CD14-positive monocyte (primary cell): ENCODE data around the gene ANO7. TPM values are rescaled to one million over a fixed set of nuclear protein-coding genes. Genes with fewer than 3 reads are reported as not detected.

ENCODE experiments used
- DNase-seq, 3 donors: peaks; one replicate each; pipeline ENCODE4 v3.0.0-alpha.2; 2011 to 2022
- H2AFZ ChIP-seq: 2 replicates; pipeline ENCODE4 v1.6.0; 2012; ENCODE audit warnings: mild to moderate bottlenecking, low read depth, low read length, inconsistent platforms; ENCODE audit not compliant: insufficient read depth, poor library complexity, severe bottlenecking
- H3K27ac ChIP-seq, 2 donors: 1 replicate in 1 of 2; 2 replicates in 1 of 2; pipeline ENCODE4 v1.5.1; 2012 to 2013; ENCODE audit warnings: low read length in 2 of 2, control low read depth in 1 of 2, inconsistent platforms in 1 of 2, low read depth in 1 of 2, mild to moderate bottlenecking in 1 of 2
- H3K27me3 ChIP-seq, 2 donors: one replicate each; pipeline versions ENCODE4 v1.6.0 to v1.6.1; 2011 to 2013; ENCODE audit warnings: low read length in 2 of 2; ENCODE audit not compliant: control insufficient read depth in 2 of 2, insufficient read depth in 2 of 2
- H3K36me3 ChIP-seq, 2 donors: replicated peaks in 1 of 2; 1 replicate in 1 of 2; 2 replicates in 1 of 2; pipeline versions ENCODE4 v1.5.1 to v1.6.1; 2012 to 2013; ENCODE audit warnings: low read length in 2 of 2, control low read depth in 1 of 2, inconsistent platforms in 1 of 2, mild to moderate bottlenecking in 1 of 2; ENCODE audit not compliant: insufficient read depth in 2 of 2, control insufficient read depth in 1 of 2
- H3K4me1 ChIP-seq, 2 donors: 1 replicate in 1 of 2; 2 replicates in 1 of 2; pipeline versions ENCODE4 v1.5.1 to v1.6.1; 2012 to 2013; ENCODE audit warnings: low read length in 2 of 2, control low read depth in 1 of 2, inconsistent platforms in 1 of 2, mild to moderate bottlenecking in 1 of 2, moderate library complexity in 1 of 2; ENCODE audit not compliant: insufficient read depth in 2 of 2, control insufficient read depth in 1 of 2
- H3K4me2 ChIP-seq: replicated peaks from 2 replicates; pipeline ENCODE3; 2012; ENCODE audit warnings: low read length, moderate library complexity, mild to moderate bottlenecking; ENCODE audit not compliant: poor library complexity, severe bottlenecking; ENCODE audit errors: extremely low read depth
- H3K4me3 ChIP-seq, 3 experiments: fragments of 200-600 bp in 1 of 3; sonication (generic) in 1 of 3; replicated peaks in 1 of 3; 1 replicate in 2 of 3; 2 replicates in 1 of 3; pipeline ENCODE4 v1.5.1; 2011 to 2013; ENCODE audit warnings: low read length in 3 of 3, mild to moderate bottlenecking in 3 of 3, control low read depth in 2 of 3, low read depth in 2 of 3, inconsistent platforms in 1 of 3, moderate library complexity in 1 of 3
- H3K79me2 ChIP-seq: 2 replicates; pipeline ENCODE4 v1.6.0; 2012; ENCODE audit warnings: mild to moderate bottlenecking, control low read depth, inconsistent platforms, low read length, moderate library complexity; ENCODE audit not compliant: insufficient read depth
- H3K9ac ChIP-seq: 2 replicates; pipeline ENCODE4 v1.6.0; 2017; ENCODE audit warnings: low read length, mild to moderate bottlenecking; ENCODE audit not compliant: insufficient read depth, poor library complexity, severe bottlenecking
- H3K9me3 ChIP-seq, 2 donors: replicated peaks in 1 of 2; 1 replicate in 1 of 2; 2 replicates in 1 of 2; pipeline versions ENCODE4 v1.5.1 to v1.6.1; 2012 to 2013; ENCODE audit warnings: low read length in 2 of 2, control low read depth in 1 of 2; ENCODE audit not compliant: control insufficient read depth in 1 of 2, insufficient read depth in 1 of 2
- H4K20me1 ChIP-seq: 2 replicates; pipeline ENCODE4 v1.6.0; 2012; ENCODE audit warnings: mild to moderate bottlenecking, low read length, control low read depth, moderate library complexity; ENCODE audit not compliant: insufficient read depth
- H3K27ac Mint-ChIP-seq, 7 donors: one replicate each; pipeline ENCODE4 v1.8.0; 2020; ENCODE audit warnings: mild to moderate bottlenecking in 7 of 7, mixed read lengths in 7 of 7, moderate library complexity in 6 of 7, inconsistent platforms in 2 of 7
- H3K27me3 Mint-ChIP-seq, 3 donors: one replicate each; pipeline ENCODE4 v1.8.0; 2021 to 2022; ENCODE audit warnings: low read depth in 3 of 3, mild to moderate bottlenecking in 3 of 3, mixed read lengths in 3 of 3, moderate library complexity in 3 of 3, inconsistent platforms in 1 of 3
- H3K36me3 Mint-ChIP-seq, 2 donors: one replicate each; pipeline ENCODE4 v1.8.0; 2020; ENCODE audit warnings: mixed read lengths in 2 of 2, inconsistent platforms in 1 of 2, mild to moderate bottlenecking in 1 of 2
- H3K4me1 Mint-ChIP-seq: one replicate; pipeline ENCODE4 v1.8.0; 2020; ENCODE audit warnings: mild to moderate bottlenecking, mixed read lengths
- H3K4me3 Mint-ChIP-seq, 2 donors: one replicate each; pipeline ENCODE4 v1.8.0; 2020; ENCODE audit warnings: mild to moderate bottlenecking in 2 of 2, mixed read lengths in 2 of 2, moderate library complexity in 1 of 2
- H3K9me3 Mint-ChIP-seq, 7 donors: one replicate each; pipeline ENCODE4 v1.8.0; 2020 to 2022; ENCODE audit warnings: mixed read lengths in 7 of 7, mild to moderate bottlenecking in 6 of 7, moderate library complexity in 6 of 7, inconsistent platforms in 2 of 7
- WGBS: methylation state at CpG from one replicate; pipeline ENCODE4 v1.1.5; 2013; ENCODE audit warnings: missing lambda C conversion rate; ENCODE audit not compliant: insufficient coverage; 5-methylcytosine and 5-hydroxymethylcytosine counted together
- intact Hi-C, 2 donors: fragments of 100-400 bp; cut with micrococcal nuclease; formaldehyde crosslinking; loops; one replicate each; pipeline versions ENCODE4 v1.15.0 to v1.15.1; 2023
- polyA plus RNA-seq, 3 donors: library from polyadenylated mRNA; depleted of rRNA in 1 of 3; unstranded in 2 of 3; stranded (reverse) in 1 of 3; fragments of 300-500 nt in 2 of 3; fragments of >200 nt in 1 of 3; fragmentation: Illumina TruSeq in 2 of 3; gene quantifications; 1 replicate in 2 of 3; 2 replicates in 1 of 3; pipeline ENCODE4 v1.2.3, GENCODE V29; 2012 to 2021
- TF ChIP-seq, protein P1 (sequence below): fragments of 200-600 bp; IDR thresholded peaks from one replicate; pipeline ENCODE4 v1.8.0; 2022; ENCODE audit warnings: antibody characterized with exemption, mild to moderate bottlenecking

The ANO7 gene
- polyA plus RNA-seq, 3 donors, result 0.03 TPM; not detected in 2

DNA sequence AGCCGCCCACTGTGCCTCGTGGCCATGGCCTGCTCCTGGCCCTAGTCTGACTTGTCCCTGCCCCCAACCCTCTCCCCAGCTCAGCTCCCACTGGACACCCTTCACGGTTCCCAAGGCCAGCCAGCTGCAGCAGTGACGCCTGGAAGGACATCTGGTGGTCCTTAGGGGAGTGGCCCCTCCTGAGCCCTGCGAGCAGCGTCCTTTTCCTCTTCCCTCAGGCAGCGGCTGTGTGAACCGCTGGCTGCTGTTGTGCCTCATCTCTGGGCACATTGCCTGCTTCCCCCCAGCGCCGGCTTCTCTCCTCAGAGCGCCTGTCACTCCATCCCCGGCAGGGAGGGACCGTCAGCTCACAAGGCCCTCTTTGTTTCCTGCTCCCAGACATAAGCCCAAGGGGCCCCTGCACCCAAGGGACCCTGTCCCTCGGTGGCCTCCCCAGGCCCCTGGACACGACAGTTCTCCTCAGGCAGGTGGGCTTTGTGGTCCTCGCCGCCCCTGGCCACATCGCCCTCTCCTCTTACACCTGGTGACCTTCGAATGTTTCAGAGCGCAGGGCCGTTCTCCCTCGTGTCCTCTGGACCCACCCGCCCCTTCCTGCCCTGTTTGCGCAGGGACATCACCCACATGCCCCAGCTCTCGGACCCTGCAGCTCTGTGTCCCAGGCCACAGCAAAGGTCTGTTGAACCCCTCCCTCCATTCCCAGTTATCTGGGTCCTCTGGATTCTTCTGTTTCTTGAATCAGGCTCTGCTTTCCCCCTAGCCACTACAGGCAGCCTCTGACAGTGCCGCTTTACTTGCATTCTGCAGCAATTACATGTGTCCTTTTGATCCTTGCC lies 35.8 kb downstream of the ANO7 start:
- WGBS, result 58% methylated on average over 20 of the region's 26 CpGs
- Histone ChIP-seq H3K9me3 (no peaks in the 10 kb centered on the region), H3K36me3 (peaks cover 36 to 38% of the 10 kb centered on the region in 2 donors), H4K20me1 (no peaks in the 10 kb centered on the region), H3K4me2 (no peak overlapping the region), H3K27me3 (peaks cover under 1 to 8% of the 10 kb centered on the region in 2 donors), H3K4me1 (no peaks in the 10 kb centered on the region), H3K79me2 (no peaks in the 10 kb centered on the region), H3K27ac (no peak overlapping the region), H3K9ac (no peak overlapping the region), H2AFZ (no peak overlapping the region), H3K4me3 (no peak overlapping the region)
- DNase-seq, result no peak
- TF ChIP-seq, protein P1, sequence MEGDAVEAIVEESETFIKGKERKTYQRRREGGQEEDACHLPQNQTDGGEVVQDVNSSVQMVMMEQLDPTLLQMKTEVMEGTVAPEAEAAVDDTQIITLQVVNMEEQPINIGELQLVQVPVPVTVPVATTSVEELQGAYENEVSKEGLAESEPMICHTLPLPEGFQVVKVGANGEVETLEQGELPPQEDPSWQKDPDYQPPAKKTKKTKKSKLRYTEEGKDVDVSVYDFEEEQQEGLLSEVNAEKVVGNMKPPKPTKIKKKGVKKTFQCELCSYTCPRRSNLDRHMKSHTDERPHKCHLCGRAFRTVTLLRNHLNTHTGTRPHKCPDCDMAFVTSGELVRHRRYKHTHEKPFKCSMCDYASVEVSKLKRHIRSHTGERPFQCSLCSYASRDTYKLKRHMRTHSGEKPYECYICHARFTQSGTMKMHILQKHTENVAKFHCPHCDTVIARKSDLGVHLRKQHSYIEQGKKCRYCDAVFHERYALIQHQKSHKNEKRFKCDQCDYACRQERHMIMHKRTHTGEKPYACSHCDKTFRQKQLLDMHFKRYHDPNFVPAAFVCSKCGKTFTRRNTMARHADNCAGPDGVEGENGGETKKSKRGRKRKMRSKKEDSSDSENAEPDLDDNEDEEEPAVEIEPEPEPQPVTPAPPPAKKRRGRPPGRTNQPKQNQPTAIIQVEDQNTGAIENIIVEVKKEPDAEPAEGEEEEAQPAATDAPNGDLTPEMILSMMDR, result no peak
- intact Hi-C loops, result no loop called here
- H3K4me1 Mint-ChIP-seq, result peaks cover 12% of the 10 kb centered on the region
- peaks cover 0 to 2% (median 0%) of the 10 kb centered on the region in 7 donors for H3K9me3 Mint-ChIP-seq
- H3K27me3 Mint-ChIP-seq, result peaks cover 8 to 19% (median 16%) of the 10 kb centered on the region in 3 donors
- peaks cover 34 to 40% of the 10 kb centered on the region in 2 donors for H3K36me3 Mint-ChIP-seq
- H3K4me3 Mint-ChIP-seq, result no peak overlapping the region
- peak overlapping the region in 3 of 7 donors; percentile 7 to 50 (median 24) for H3K27ac Mint-ChIP-seq

DNA sequence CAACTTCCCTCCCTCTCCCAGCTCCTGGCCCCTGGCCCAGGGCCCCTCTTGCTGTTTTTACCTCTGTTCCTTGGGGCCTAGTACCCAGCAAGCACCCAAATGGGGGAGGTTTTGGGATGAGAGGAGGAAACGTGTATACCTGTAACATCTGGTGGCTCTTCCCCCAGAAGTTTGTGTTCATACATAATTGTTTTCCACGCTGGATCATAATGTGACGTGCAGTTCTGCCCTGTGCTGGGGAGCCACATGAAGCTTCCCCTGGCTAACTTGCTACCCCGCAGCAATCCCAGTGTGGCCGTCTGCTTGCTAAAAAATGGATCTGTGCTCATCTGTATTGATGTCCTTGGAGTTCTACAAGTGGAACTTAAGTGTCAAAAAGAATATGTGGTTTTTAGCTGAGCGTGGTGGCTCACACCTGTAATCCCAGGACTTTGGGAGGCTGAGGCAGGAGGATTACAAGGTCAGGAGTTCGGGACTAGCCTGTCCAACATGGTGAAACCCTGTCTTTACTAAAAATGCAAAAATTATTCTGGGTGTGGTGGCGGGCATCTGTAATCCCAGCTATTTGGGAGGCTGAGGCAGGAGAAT lies 36.5 kb downstream of the ANO7 start:
- no peak overlapping the region for H3K4me3 Mint-ChIP-seq
- no peak overlapping the region for H3K9ac ChIP-seq
- no peaks in the 10 kb centered on the region for H3K79me2 ChIP-seq
- H2AFZ ChIP-seq, result no peak overlapping the region
- H3K27me3 Mint-ChIP-seq, result peaks cover 3 to 12% (median 10%) of the 10 kb centered on the region in 3 donors
- no peaks in the 10 kb centered on the region for H3K4me1 ChIP-seq
- H3K27ac Mint-ChIP-seq, result peak overlapping the region in 2 of 7 donors; percentile 24 to 50
- H3K9me3 Mint-ChIP-seq, result peaks cover 0 to 2% (median 0%) of the 10 kb centered on the region in 7 donors
- peaks cover 39 to 47% of the 10 kb centered on the region in 2 donors for H3K36me3 Mint-ChIP-seq
- H3K36me3 ChIP-seq, result peaks cover 43 to 45% of the 10 kb centered on the region in 2 donors
- TF ChIP-seq, protein P1, result no peak
- no peaks in the 10 kb centered on the region for H4K20me1 ChIP-seq
- intact Hi-C loops, result no loop called here
- peaks cover 11% of the 10 kb centered on the region for H3K4me1 Mint-ChIP-seq
- WGBS, result 92% methylated on average over 6 of the region's 8 CpGs
- H3K27me3 ChIP-seq, result peaks cover 0 to 1% of the 10 kb centered on the region in 2 donors
- no peak overlapping the region for H3K4me3 ChIP-seq
- H3K9me3 ChIP-seq, result no peaks in the 10 kb centered on the region
- no peak overlapping the region for H3K27ac ChIP-seq
- no peak overlapping the region for H3K4me2 ChIP-seq
- DNase-seq, result no peak
